ENCODE results near the gene HSFX3. TPM values are rescaled to one million over a fixed set of nuclear protein-coding genes. Genes with fewer than 3 reads are reported as not detected.

The HSFX3 gene
- total and polyA plus RNA-seq, 2 donors (not counting 1 experiment from before 2014, with no cell fraction given) = not detected

GRCh38 chrX:149515954-149516602 lies 33.6 kb downstream of the HSFX3 start:
- H3K27ac ChIP-seq (ENCODE audit: insufficient read depth, low read length) = no peak overlapping the region
- no peak for DNase-seq (ENCODE audit: low read depth in 2 of 2)

GRCh38 chrX:149513825-149514428 lies 35.8 kb downstream of the HSFX3 start:
- DNase-seq (ENCODE audit: low read depth in 2 of 2) = peak in 1 of 2 donors; percentile 81
- H3K9ac ChIP-seq (ENCODE audit: insufficient read depth, low read length) = no peak overlapping the region
- no peak overlapping the region for H3K4me3 ChIP-seq (replicated peaks in 1 of 4; ENCODE audit: control extremely low read depth in 1 of 4, insufficient read depth in 1 of 4, low read depth in 3 of 4, low read length in 4 of 4)
- H3K4me1 ChIP-seq (ENCODE audit: control insufficient read depth, extremely low read depth, insufficient read depth, low read length) = no peaks in the 10 kb centered on the region
- H3K36me3 ChIP-seq (ENCODE audit: control insufficient read depth, insufficient read depth, low read length) = no peaks in the 10 kb centered on the region
- no peaks in the 10 kb centered on the region for H4K20me1 ChIP-seq (ENCODE audit: control insufficient read depth, extremely low read depth, insufficient read depth, low read length)
- no peaks in the 10 kb centered on the region for H3K27me3 ChIP-seq (ENCODE audit: control insufficient read depth, insufficient read depth, low read length)
- no peaks in the 10 kb centered on the region for H3K79me2 ChIP-seq (ENCODE audit: control insufficient read depth, insufficient read depth, low read length)
- TF ChIP-seq CTCF (conservative IDR thresholded peaks at IDR 0.05 in 1 of 2, IDR thresholded peaks at IDR 0.05 in 1 of 2; ENCODE audit: low read depth in 1 of 2, low read length in 2 of 2) (no peak), EZH2 (IDR thresholded peaks at IDR 0.05; ENCODE audit: low read length, missing control alignments) (no peak)
- H3K9me3 ChIP-seq (ENCODE audit: control insufficient read depth, insufficient read depth, low read depth, low read length) = no peaks in the 10 kb centered on the region
- H2AFZ ChIP-seq (ENCODE audit: low read length) = no peak overlapping the region
- H3K27ac ChIP-seq (ENCODE audit: insufficient read depth, low read length) = no peak overlapping the region
- H3K4me2 ChIP-seq (ENCODE audit: extremely low read depth, insufficient read depth, low read length) = no peak overlapping the region

More at GRCh38 chrX:149515954-149516602, 33.6 kb downstream of the HSFX3 start:
- H3K27me3 ChIP-seq (ENCODE audit: control insufficient read depth, insufficient read depth, low read length) = no peaks in the 10 kb centered on the region
- H4K20me1 ChIP-seq (ENCODE audit: control insufficient read depth, extremely low read depth, insufficient read depth, low read length) = no peaks in the 10 kb centered on the region
- H3K4me1 ChIP-seq (ENCODE audit: control insufficient read depth, extremely low read depth, insufficient read depth, low read length) = no peaks in the 10 kb centered on the region
- H2AFZ ChIP-seq (ENCODE audit: low read length) = no peak overlapping the region
- H3K9me3 ChIP-seq (ENCODE audit: control insufficient read depth, insufficient read depth, low read depth, low read length) = no peaks in the 10 kb centered on the region
- H3K4me2 ChIP-seq (ENCODE audit: extremely low read depth, insufficient read depth, low read length) = no peak overlapping the region
- TF ChIP-seq CTCF (conservative IDR thresholded peaks at IDR 0.05 in 1 of 2, IDR thresholded peaks at IDR 0.05 in 1 of 2; ENCODE audit: low read depth in 1 of 2, low read length in 2 of 2) (no peak), EZH2 (IDR thresholded peaks at IDR 0.05; ENCODE audit: low read length, missing control alignments) (no peak)
- H3K36me3 ChIP-seq (ENCODE audit: control insufficient read depth, insufficient read depth, low read length) = no peaks in the 10 kb centered on the region
- no peak overlapping the region for H3K4me3 ChIP-seq (replicated peaks in 1 of 4; ENCODE audit: control extremely low read depth in 1 of 4, insufficient read depth in 1 of 4, low read depth in 3 of 4, low read length in 4 of 4)
- no peak overlapping the region for H3K9ac ChIP-seq (ENCODE audit: insufficient read depth, low read length)
- no peaks in the 10 kb centered on the region for H3K79me2 ChIP-seq (ENCODE audit: control insufficient read depth, insufficient read depth, low read length)

GRCh38 chrX:149512225-149512885 lies 37.4 kb downstream of the HSFX3 start:
- no peaks in the 10 kb centered on the region for H3K9me3 ChIP-seq (ENCODE audit: control insufficient read depth, insufficient read depth, low read depth, low read length)
- H3K36me3 ChIP-seq (ENCODE audit: control insufficient read depth, insufficient read depth, low read length) = no peaks in the 10 kb centered on the region
- H3K27ac ChIP-seq (ENCODE audit: insufficient read depth, low read length) = no peak overlapping the region
- H3K9ac ChIP-seq (ENCODE audit: insufficient read depth, low read length) = no peak overlapping the region
- H3K27me3 ChIP-seq (ENCODE audit: control insufficient read depth, insufficient read depth, low read length) = no peaks in the 10 kb centered on the region
- H3K4me1 ChIP-seq (ENCODE audit: control insufficient read depth, extremely low read depth, insufficient read depth, low read length) = no peaks in the 10 kb centered on the region
- TF ChIP-seq CTCF (conservative IDR thresholded peaks at IDR 0.05 in 1 of 2, IDR thresholded peaks at IDR 0.05 in 1 of 2; ENCODE audit: low read depth in 1 of 2, low read length in 2 of 2) (peak; percentile 47 to 61), EZH2 (IDR thresholded peaks at IDR 0.05; ENCODE audit: low read length, missing control alignments) (no peak)
- peak; percentile 23 to 40 for DNase-seq (ENCODE audit: low read depth in 2 of 2)
- no peaks in the 10 kb centered on the region for H3K79me2 ChIP-seq (ENCODE audit: control insufficient read depth, insufficient read depth, low read length)
- H3K4me3 ChIP-seq (replicated peaks in 1 of 4; ENCODE audit: control extremely low read depth in 1 of 4, insufficient read depth in 1 of 4, low read depth in 3 of 4, low read length in 4 of 4) = no peak overlapping the region
- H4K20me1 ChIP-seq (ENCODE audit: control insufficient read depth, extremely low read depth, insufficient read depth, low read length) = no peaks in the 10 kb centered on the region
- no peak overlapping the region for H3K4me2 ChIP-seq (ENCODE audit: extremely low read depth, insufficient read depth, low read length)
- H2AFZ ChIP-seq (ENCODE audit: low read length) = no peak overlapping the region

All from fibroblast of lung (primary cell).